NB4 (cell line): ENCODE measurements around the gene PTCD1.
"Not testable (repeated sequence)": the region's sequence is repeated elsewhere in the genome, so short reads cannot be mapped to it uniquely, and the experiment has no call there.

Experiments used
- DNase-seq: peaks from one replicate; pipeline ENCODE4 v3.0.0; 2010; ENCODE audit warnings: low read depth
- H3K4me3 ChIP-seq: one replicate; pipeline ENCODE4 v1.5.1; 2011; ENCODE audit warnings: mild to moderate bottlenecking, low read depth, low read length, moderate library complexity
- MYC ChIP-seq: IDR thresholded peaks from 2 replicates; pipeline ENCODE4 v1.6.1; 2011; ENCODE audit warnings: low read depth, low read length
- POLR2A ChIP-seq: IDR thresholded peaks from 2 replicates; pipeline ENCODE4 v1.6.1; 2011; ENCODE audit warnings: mild to moderate bottlenecking; ENCODE audit not compliant: insufficient read length; ENCODE audit errors: extremely low read depth
- TF ChIP-seq, protein P1 (sequence below): IDR thresholded peaks from one replicate; pipeline ENCODE4 v1.5.1; 2012; ENCODE audit warnings: low read depth, low read length
- TF ChIP-seq, protein P2 (sequence below): IDR thresholded peaks from 2 replicates; pipeline ENCODE4 v1.6.1; 2011; ENCODE audit warnings: low read depth, low read length

The PTCD1 gene

DNA sequence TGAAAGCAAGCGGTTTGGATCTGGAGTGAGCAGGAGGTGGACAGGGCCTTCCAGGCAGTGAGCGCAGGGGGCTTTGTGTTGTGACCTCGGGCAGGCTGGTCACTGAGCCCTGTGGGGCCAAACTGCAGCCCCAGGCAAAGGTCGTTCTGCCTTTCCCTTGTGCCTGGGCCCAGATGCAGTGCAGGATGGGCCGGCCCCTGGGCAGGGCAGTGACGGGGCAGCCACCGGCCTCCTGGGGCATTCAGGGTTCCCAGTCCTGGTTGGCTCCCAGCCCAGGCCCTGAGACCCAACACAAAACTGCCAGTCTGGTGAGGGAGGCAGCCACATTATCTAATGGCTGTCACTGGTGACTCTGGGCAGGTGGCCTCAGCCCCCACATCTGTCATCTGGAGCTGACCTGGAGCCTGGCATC, 56.9 kb downstream of the PTCD1 start:
- TF ChIP-seq POLR2A (no peak), MYC (no peak)
- TF ChIP-seq, protein P1, sequence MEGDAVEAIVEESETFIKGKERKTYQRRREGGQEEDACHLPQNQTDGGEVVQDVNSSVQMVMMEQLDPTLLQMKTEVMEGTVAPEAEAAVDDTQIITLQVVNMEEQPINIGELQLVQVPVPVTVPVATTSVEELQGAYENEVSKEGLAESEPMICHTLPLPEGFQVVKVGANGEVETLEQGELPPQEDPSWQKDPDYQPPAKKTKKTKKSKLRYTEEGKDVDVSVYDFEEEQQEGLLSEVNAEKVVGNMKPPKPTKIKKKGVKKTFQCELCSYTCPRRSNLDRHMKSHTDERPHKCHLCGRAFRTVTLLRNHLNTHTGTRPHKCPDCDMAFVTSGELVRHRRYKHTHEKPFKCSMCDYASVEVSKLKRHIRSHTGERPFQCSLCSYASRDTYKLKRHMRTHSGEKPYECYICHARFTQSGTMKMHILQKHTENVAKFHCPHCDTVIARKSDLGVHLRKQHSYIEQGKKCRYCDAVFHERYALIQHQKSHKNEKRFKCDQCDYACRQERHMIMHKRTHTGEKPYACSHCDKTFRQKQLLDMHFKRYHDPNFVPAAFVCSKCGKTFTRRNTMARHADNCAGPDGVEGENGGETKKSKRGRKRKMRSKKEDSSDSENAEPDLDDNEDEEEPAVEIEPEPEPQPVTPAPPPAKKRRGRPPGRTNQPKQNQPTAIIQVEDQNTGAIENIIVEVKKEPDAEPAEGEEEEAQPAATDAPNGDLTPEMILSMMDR: no peak
- TF ChIP-seq, protein P2, sequence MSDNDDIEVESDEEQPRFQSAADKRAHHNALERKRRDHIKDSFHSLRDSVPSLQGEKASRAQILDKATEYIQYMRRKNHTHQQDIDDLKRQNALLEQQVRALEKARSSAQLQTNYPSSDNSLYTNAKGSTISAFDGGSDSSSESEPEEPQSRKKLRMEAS: no peak
- no peak overlapping the region for H3K4me3 ChIP-seq
- DNase-seq: no peak

DNA sequence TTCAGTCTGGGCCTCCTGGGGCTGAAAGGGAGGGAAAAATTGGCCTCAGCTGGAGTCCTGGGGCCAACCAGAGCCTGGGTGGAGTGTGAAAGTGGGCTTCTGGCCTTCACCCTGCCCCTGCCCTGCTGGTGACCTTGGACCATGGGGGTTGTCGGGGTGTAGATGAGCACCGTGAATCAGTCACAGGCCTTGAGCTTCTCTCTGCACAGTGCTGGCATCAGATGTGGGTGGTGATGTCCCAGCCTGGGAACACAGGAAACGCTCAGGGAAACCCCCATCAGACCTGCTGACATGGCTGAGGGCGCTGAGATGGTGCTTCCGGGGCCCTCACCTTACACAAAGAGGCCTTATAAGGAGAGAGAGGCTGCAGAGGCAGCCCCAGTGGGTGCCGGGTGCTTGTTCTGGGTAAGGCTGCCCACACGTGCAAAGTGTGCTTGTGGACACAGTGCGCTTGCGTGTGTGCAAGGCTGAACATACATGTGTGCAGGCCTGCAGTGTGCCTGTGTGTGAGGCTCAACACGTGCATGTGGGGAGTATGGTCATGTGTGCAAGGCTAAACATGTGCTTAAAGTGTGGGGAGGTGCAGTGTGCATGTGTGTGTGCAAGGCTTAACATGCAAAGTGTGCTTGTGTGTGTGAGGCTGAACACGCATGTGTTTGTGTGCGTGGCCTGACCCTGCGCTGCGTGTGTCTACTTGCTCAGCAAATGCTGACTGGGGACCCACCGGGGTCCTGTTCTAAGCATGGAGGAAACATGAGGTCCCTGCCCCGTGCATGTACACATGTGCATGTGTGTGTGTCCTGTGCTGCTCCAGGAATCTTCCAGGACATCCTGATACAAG, 57.6 kb downstream of the PTCD1 start:
- TF ChIP-seq, protein P1: no peak
- TF ChIP-seq POLR2A (no peak), MYC (no peak)
- TF ChIP-seq, protein P2: peak; percentile 62; the same call in 1 of the 2 replicates
- H3K4me3 ChIP-seq: peak overlapping the region; percentile 77
- no peak for DNase-seq

DNA sequence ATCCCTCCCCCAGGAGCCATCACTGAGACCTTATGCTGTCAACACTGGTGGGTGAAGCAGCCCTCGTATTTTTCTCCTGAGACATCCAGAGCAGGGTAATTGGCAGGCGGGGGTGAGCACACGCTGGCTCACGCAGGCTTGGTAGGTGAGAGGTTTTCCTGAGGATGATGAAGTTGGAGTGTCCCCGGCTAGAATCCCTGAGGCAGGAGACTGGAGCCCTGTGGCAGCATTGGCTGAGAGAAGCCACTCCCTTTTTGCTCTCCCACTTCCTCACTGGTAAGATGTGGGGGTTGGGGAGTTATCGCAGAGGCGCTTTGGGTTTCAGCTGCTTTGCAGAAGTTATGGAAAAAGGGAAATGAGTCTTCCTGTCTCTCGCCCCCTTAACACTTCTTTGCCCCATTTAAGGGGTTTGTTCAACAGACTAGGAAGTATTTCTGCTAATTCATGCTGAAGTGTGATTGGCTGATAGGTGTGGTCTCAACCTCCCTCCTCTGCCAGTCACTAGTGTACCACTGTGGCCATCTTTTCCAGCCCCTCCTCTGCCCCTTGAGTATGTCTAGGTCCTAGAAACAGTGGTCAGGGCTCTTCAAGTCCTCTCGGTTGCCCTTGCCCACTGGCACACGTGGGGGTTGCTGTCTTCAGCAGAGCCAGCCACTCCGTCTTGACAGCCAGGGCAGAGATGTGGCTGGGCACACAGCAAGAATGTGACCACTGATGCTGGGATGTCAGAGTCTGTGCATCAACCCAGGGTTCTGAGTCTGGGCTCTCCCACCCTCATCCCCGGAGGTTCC, 58.4 kb downstream of the PTCD1 start:
- peak overlapping the region; percentile 77 for H3K4me3 ChIP-seq
- DNase-seq: peak; percentile 99
- no peak for TF ChIP-seq POLR2A
- TF ChIP-seq, protein P2: no peak; the same call in 1 of the 2 replicates
- TF ChIP-seq, protein P1: no peak
- TF ChIP-seq MYC: peak; percentile 20; the same call in 1 of the 2 replicates

DNA sequence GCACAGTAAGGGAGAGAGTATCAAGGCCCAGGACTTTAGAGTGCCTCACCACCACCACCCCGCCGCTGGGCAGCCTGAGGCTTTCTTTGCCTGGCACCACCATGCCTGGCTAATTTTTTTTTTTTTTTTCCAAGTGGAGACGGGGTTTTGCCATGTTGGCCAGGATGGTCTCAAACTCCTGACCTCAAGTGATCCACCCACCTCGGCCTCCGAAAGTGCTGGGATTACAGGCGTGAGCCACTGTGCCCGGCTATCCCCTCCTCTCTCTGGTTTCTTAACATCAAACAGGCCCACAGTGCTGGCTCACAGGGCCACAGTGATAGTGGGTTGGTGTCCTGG, 58.9 kb downstream of the PTCD1 start:
- H3K4me3 ChIP-seq: peak overlapping the region; percentile 77

DNA sequence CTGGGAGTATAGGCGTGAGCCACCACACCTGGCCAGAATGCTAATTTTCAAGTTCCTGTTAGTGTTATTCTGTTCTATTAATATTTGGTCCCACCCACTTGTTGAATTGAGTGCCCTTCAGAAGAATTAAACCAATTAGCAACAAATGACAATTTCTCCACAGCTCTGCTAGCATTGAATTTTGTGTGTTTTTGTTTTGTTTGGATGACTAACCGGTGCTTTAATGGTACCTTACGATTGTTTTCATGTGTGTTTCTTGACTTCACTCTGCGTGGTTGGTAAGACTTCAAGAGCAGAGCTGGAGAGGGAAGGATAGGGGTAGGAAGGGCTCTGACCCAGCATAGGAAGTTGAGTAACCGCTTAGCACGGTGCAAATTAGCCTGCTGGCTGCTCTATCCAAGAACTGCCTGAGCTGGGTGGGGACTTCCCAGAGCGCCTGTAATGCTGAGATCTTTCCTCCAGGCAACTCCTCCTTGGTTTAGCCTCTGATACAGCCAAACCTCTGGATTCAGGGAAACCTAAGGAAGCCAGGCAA, 59.5 kb downstream of the PTCD1 start:
- peak; percentile 97 for DNase-seq
- H3K4me3 ChIP-seq: peak overlapping the region; percentile 77
- TF ChIP-seq POLR2A (no peak), MYC (peak; percentile 80)
- TF ChIP-seq, protein P1: no peak
- TF ChIP-seq, protein P2: peak; percentile 77

More for the DNA sequence above, 58.9 kb downstream of the PTCD1 start:
- DNase-seq: not testable (repeated sequence)

DNA sequence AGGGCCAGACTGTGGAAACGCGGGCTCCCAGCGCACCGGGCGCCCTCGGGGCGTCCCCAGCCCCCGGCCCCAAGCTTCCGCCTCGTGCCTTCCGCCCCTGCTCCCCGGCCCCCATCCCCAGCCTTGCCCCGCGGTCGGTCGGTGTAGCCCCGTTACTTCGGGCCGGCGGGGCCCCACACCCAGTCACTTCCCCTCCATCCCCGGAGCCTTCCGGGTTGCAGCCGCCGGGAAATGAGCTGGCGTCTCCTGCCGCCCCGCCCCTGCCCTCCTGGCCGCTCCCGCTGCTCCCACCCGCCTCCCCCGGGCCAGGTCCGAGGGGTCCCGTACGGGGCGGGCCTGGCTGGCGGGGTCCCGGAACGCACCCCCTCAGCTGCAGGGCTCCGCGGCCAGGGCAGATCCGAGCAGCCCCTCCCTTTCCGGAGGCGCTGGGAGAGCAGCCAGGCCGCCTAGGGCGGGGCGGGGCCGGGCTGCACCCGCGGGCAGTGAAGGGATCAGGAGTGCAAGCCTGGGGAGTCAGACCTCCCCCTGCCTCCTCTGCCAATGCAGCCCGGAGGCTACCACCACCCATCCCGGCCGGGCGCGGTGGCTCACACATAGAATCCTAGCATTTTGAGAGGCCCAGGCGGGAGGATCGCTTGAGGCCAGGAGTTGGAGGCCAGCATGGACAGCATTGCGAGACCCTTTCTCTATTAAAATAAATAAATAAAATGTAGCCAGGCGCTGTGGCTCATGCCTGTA, 63.4 kb downstream of the PTCD1 start:
- DNase-seq: peak; percentile 90
- TF ChIP-seq, protein P1: no peak
- TF ChIP-seq POLR2A: peak; percentile 48
- TF ChIP-seq MYC: no peak
- TF ChIP-seq, protein P2: 0 out of 2 replicates have a peak, but pooled peaks have one; percentile 16

More for the DNA sequence above, 63.4 kb downstream of the PTCD1 start:
- H3K4me3 ChIP-seq: peak overlapping the region; percentile 63
